ENCODE data around the gene CCNJL. TPM values are rescaled to one million over a fixed set of nuclear protein-coding genes. Genes with fewer than 3 reads are reported as not detected.

Gene CCNJL
- total RNA-seq, 1 donor from 2014 or later, result 15.7 TPM

DNA sequence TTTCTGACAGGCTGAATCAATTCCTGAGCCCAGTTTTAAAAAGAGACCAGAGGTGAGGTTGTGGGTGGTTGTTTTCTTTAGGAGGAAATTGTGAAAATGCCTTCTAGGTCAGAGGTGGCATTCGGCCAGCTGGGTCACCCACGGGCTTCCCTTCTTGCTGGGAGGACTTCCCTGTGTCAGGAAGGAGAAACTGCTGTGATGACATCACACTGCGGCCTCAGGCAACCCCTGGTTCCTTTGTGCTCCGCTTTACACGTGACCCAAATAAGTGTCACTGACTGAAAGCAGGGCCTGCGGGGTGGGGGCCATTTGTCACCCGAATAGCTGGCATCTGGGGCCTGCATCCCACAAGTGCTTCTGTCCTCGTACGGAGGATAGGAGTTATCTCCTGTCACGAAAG lies 43.3 kb downstream of the CCNJL start:
- no peaks in the 10 kb centered on the region for H3K27me3 ChIP-seq (ENCODE audit: insufficient read depth, low read length)
- peak; percentile 67 for DNase-seq (ENCODE audit: low read depth)
- no peaks in the 10 kb centered on the region for H3K36me3 ChIP-seq (ENCODE audit: insufficient read depth, low read length)
- H3K4me1 ChIP-seq (ENCODE audit: insufficient read depth, low read length), result peaks cover 6% of the 10 kb centered on the region
- peaks cover 16% of the 10 kb centered on the region for H4K20me1 ChIP-seq (ENCODE audit: insufficient read depth, low read length)
- peaks cover 9% of the 10 kb centered on the region for H3K36me3 Mint-ChIP-seq (ENCODE audit: low read depth, unreplicated experiment)
- H3K9ac ChIP-seq (ENCODE audit: low read length), result peak overlapping the region; percentile 27
- H3K27ac ChIP-seq (ENCODE audit: low read depth, low read length), result no peak overlapping the region
- H3K4me1 Mint-ChIP-seq (ENCODE audit: low read depth, unreplicated experiment), result peaks cover 20% of the 10 kb centered on the region
- no peak for FAIRE-seq
- H2AFZ ChIP-seq (ENCODE audit: low read depth, low read length), result no peak overlapping the region
- no peak overlapping the region for H3K4me3 Mint-ChIP-seq (ENCODE audit: unreplicated experiment)
- no peaks in the 10 kb centered on the region for H3K27me3 Mint-ChIP-seq (ENCODE audit: low read depth, unreplicated experiment)
- no peaks in the 10 kb centered on the region for H3K79me2 ChIP-seq (ENCODE audit: insufficient read depth, low read length)
- H3K27ac Mint-ChIP-seq (ENCODE audit: unreplicated experiment), result no peak overlapping the region
- no peak overlapping the region for H3K4me3 ChIP-seq (ENCODE audit: insufficient read depth, low read depth, low read length)
- H3K9me3 ChIP-seq (ENCODE audit: insufficient read depth, low read depth, low read length), result no peaks in the 10 kb centered on the region
- TF ChIP-seq, protein P1, sequence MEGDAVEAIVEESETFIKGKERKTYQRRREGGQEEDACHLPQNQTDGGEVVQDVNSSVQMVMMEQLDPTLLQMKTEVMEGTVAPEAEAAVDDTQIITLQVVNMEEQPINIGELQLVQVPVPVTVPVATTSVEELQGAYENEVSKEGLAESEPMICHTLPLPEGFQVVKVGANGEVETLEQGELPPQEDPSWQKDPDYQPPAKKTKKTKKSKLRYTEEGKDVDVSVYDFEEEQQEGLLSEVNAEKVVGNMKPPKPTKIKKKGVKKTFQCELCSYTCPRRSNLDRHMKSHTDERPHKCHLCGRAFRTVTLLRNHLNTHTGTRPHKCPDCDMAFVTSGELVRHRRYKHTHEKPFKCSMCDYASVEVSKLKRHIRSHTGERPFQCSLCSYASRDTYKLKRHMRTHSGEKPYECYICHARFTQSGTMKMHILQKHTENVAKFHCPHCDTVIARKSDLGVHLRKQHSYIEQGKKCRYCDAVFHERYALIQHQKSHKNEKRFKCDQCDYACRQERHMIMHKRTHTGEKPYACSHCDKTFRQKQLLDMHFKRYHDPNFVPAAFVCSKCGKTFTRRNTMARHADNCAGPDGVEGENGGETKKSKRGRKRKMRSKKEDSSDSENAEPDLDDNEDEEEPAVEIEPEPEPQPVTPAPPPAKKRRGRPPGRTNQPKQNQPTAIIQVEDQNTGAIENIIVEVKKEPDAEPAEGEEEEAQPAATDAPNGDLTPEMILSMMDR (IDR thresholded peaks at IDR 0.05; ENCODE audit: insufficient read depth, low read depth, low read length), result no peak
- no peaks in the 10 kb centered on the region for H3K9me3 Mint-ChIP-seq (ENCODE audit: unreplicated experiment)
- H3K4me2 ChIP-seq (ENCODE audit: low read length), result no peak overlapping the region

DNA sequence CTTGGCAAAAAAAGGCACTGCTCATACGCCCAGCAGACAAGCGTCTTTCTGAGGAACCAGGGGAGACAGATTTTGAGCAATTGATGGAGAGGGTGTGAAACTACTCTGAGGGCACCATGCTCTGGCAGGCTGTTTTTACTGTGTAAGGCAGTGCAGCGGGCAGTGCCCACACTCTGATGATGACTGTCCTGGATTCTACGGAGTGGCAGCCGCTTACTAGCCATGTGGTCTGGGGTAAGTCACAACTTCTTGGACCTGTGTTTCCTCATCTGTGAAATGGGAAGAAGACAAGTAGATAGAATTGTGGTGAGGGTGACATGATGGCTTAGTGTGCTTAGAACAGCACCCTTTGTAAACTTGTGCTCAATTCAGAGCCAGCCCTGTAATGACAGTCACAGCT lies 44.2 kb downstream of the CCNJL start:
- no peaks in the 10 kb centered on the region for H3K9me3 ChIP-seq (ENCODE audit: insufficient read depth, low read depth, low read length)
- H3K79me2 ChIP-seq (ENCODE audit: insufficient read depth, low read length), result no peaks in the 10 kb centered on the region
- Mint-ChIP-seq H3K36me3 (ENCODE audit: low read depth, unreplicated experiment) (peaks cover 9% of the 10 kb centered on the region), H3K4me3 (ENCODE audit: unreplicated experiment) (no peak overlapping the region), H3K27me3 (ENCODE audit: low read depth, unreplicated experiment) (no peaks in the 10 kb centered on the region), H3K9me3 (ENCODE audit: unreplicated experiment) (no peaks in the 10 kb centered on the region), H3K27ac (ENCODE audit: unreplicated experiment) (no peak overlapping the region), H3K4me1 (ENCODE audit: low read depth, unreplicated experiment) (peaks cover 20% of the 10 kb centered on the region)
- H3K4me3 ChIP-seq (ENCODE audit: insufficient read depth, low read depth, low read length), result no peak overlapping the region
- FAIRE-seq (no peak), DNase-seq (ENCODE audit: low read depth) (no peak)
- TF ChIP-seq, protein P1 (IDR thresholded peaks at IDR 0.05; ENCODE audit: insufficient read depth, low read depth, low read length), result no peak
- TF ChIP-seq EZH2 (IDR thresholded peaks at IDR 0.05; ENCODE audit: insufficient read depth, low read length), result no peak
- H3K9ac ChIP-seq (ENCODE audit: low read length), result no peak overlapping the region
- peaks cover 6% of the 10 kb centered on the region for H3K4me1 ChIP-seq (ENCODE audit: insufficient read depth, low read length)
- H3K27me3 ChIP-seq (ENCODE audit: insufficient read depth, low read length), result no peaks in the 10 kb centered on the region
- H3K27ac ChIP-seq (ENCODE audit: low read depth, low read length), result no peak overlapping the region
- no peak overlapping the region for H3K4me2 ChIP-seq (ENCODE audit: low read length)
- no peaks in the 10 kb centered on the region for H3K36me3 ChIP-seq (ENCODE audit: insufficient read depth, low read length)
- H2AFZ ChIP-seq (ENCODE audit: low read depth, low read length), result no peak overlapping the region
- peaks cover 16% of the 10 kb centered on the region for H4K20me1 ChIP-seq (ENCODE audit: insufficient read depth, low read length)

DNA sequence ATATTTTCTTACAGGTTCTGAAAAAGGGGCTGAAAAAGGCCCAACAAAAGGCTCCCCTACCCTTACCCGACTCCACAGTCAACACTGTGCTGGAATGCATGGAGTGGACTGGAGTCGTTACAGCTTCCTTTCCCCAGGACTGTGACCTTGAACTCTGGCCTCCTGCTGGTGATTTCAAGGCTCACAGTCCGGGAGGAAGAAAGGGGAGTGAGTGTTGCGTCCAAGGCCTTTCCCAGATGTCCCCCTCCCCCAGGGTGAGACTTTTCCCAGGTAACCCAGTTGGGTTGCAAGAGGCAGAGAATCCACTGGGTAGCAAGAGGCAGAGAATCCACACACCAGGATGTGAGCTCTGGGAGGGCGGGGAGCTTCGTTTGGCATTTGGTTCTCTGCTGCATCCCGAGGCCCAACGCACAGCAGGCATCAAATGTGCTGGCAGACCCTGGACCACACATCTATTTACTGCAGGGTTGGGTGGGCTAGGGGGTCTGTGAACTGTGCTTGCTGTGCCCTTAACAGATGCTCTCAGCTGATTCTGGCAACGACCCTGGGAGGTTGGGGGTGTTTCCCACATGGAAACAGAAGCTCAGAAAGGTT lies 45.5 kb downstream of the CCNJL start:
- H3K27me3 ChIP-seq (ENCODE audit: insufficient read depth, low read length), result no peaks in the 10 kb centered on the region
- H3K4me1 ChIP-seq (ENCODE audit: insufficient read depth, low read length), result peaks cover 6% of the 10 kb centered on the region
- Mint-ChIP-seq H3K4me1 (ENCODE audit: low read depth, unreplicated experiment) (peaks cover 22% of the 10 kb centered on the region), H3K27ac (ENCODE audit: unreplicated experiment) (no peak overlapping the region), H3K4me3 (ENCODE audit: unreplicated experiment) (no peak overlapping the region), H3K36me3 (ENCODE audit: low read depth, unreplicated experiment) (peaks cover 9% of the 10 kb centered on the region), H3K9me3 (ENCODE audit: unreplicated experiment) (no peaks in the 10 kb centered on the region), H3K27me3 (ENCODE audit: low read depth, unreplicated experiment) (no peaks in the 10 kb centered on the region)
- H3K9me3 ChIP-seq (ENCODE audit: insufficient read depth, low read depth, low read length), result no peaks in the 10 kb centered on the region
- no peak overlapping the region for H3K4me3 ChIP-seq (ENCODE audit: insufficient read depth, low read depth, low read length)
- H2AFZ ChIP-seq (ENCODE audit: low read depth, low read length), result no peak overlapping the region
- H3K79me2 ChIP-seq (ENCODE audit: insufficient read depth, low read length), result no peaks in the 10 kb centered on the region
- H3K27ac ChIP-seq (ENCODE audit: low read depth, low read length), result no peak overlapping the region
- peaks cover 8% of the 10 kb centered on the region for H4K20me1 ChIP-seq (ENCODE audit: insufficient read depth, low read length)
- H3K9ac ChIP-seq (ENCODE audit: low read length), result no peak overlapping the region
- DNase-seq (ENCODE audit: low read depth) (no peak), FAIRE-seq (no peak)
- H3K36me3 ChIP-seq (ENCODE audit: insufficient read depth, low read length), result no peaks in the 10 kb centered on the region
- no peak overlapping the region for H3K4me2 ChIP-seq (ENCODE audit: low read length)
- no peak for TF ChIP-seq EZH2 (IDR thresholded peaks at IDR 0.05; ENCODE audit: insufficient read depth, low read length)
- TF ChIP-seq, protein P1 (IDR thresholded peaks at IDR 0.05; ENCODE audit: insufficient read depth, low read depth, low read length), result no peak
